ENCODE results near the gene KIRREL2.
A peak's percentile ranks its signal among the peaks of the same experiment; 100 is the strongest.
"Not testable (repeated sequence)": the region's sequence is repeated elsewhere in the genome, so short reads cannot be mapped to it uniquely, and the experiment has no call there.

KIRREL2 gene

GRCh38 chr19:35870124-35870736 lies 13.5 kb downstream of the KIRREL2 start:
- peak; percentile 41 for DNase-seq (ENCODE audit: low spot score)

GRCh38 chr19:35870798-35871197 lies 14.1 kb downstream of the KIRREL2 start:
- no peak for DNase-seq (ENCODE audit: low spot score)

- DNase-seq (ENCODE audit: low spot score): no peak
These were observed 14.9 kb downstream of the KIRREL2 start for GRCh38 chr19:35871611-35872010.

GRCh38 chr19:35872180-35872579 lies 15.5 kb downstream of the KIRREL2 start:
- no peak for DNase-seq (ENCODE audit: low spot score)

- no peak for DNase-seq (ENCODE audit: low spot score)
These were observed 17.8 kb downstream of the KIRREL2 start for GRCh38 chr19:35874392-35874930.

- no peak for DNase-seq (ENCODE audit: low spot score)
These were observed 22.4 kb downstream of the KIRREL2 start for GRCh38 chr19:35879068-35879467.

GRCh38 chr19:35879770-35880317 lies 23.1 kb downstream of the KIRREL2 start:
- peak; percentile 97 for DNase-seq (ENCODE audit: low spot score)

- DNase-seq (ENCODE audit: low spot score): peak; percentile 82
These were observed 25.6 kb downstream of the KIRREL2 start for GRCh38 chr19:35882114-35882832.

GRCh38 chr19:35883882-35884281 lies 27.2 kb downstream of the KIRREL2 start:
- no peak for DNase-seq (ENCODE audit: low spot score)

- DNase-seq (ENCODE audit: low spot score): no peak
These were observed 28.6 kb downstream of the KIRREL2 start for GRCh38 chr19:35885225-35885738.

GRCh38 chr19:35885904-35886303 lies 29.2 kb downstream of the KIRREL2 start:
- no peak for DNase-seq (ENCODE audit: low spot score)

GRCh38 chr19:35887197-35887596 lies 30.5 kb downstream of the KIRREL2 start:
- no peak for DNase-seq (ENCODE audit: low spot score)

GRCh38 chr19:35888398-35888797 lies 31.7 kb downstream of the KIRREL2 start:
- no peak for DNase-seq (ENCODE audit: low spot score)

- DNase-seq (ENCODE audit: low spot score): no peak
These were observed 32.8 kb downstream of the KIRREL2 start for GRCh38 chr19:35889370-35890112.

GRCh38 chr19:35890113-35890650 lies 33.5 kb downstream of the KIRREL2 start:
- no peak for DNase-seq (ENCODE audit: low spot score)

GRCh38 chr19:35891819-35892218 lies 35.1 kb downstream of the KIRREL2 start:
- not testable (repeated sequence) for DNase-seq (ENCODE audit: low spot score)

GRCh38 chr19:35894342-35894741 lies 37.6 kb downstream of the KIRREL2 start:
- DNase-seq (ENCODE audit: low spot score): no peak

- no peak for DNase-seq (ENCODE audit: low spot score)
These were observed 39.4 kb downstream of the KIRREL2 start for GRCh38 chr19:35895911-35896642.

GRCh38 chr19:35896643-35897040 lies 39.9 kb downstream of the KIRREL2 start:
- DNase-seq (ENCODE audit: low spot score): no peak

- DNase-seq (ENCODE audit: low spot score): no peak
These were observed 41.2 kb downstream of the KIRREL2 start for GRCh38 chr19:35897706-35898451.

- peak; percentile 36 for DNase-seq (ENCODE audit: low spot score)
These were observed 41.7 kb downstream of the KIRREL2 start for GRCh38 chr19:35898499-35898809.
